ENCODE results near the gene ADGRL1.
"Not testable (repeated sequence)": the region's sequence is repeated elsewhere in the genome, so short reads cannot be mapped to it uniquely, and the experiment has no call there.

GRCh38 chr19:14200147-14200841, 5.7 kb downstream of the ADGRL1 start:
- not testable (repeated sequence) for TF ChIP-seq CTCF (IDR thresholded peaks at IDR 0.05; ENCODE audit: insufficient read depth, low read length); GABPA (IDR thresholded peaks at IDR 0.05; ENCODE audit: low read depth); POLR2AphosphoS5 (IDR thresholded peaks at IDR 0.05; ENCODE audit: low read depth); REST (IDR thresholded peaks at IDR 0.05; ENCODE audit: insufficient replicate concordance, low read depth); SPI1 (IDR thresholded peaks at IDR 0.05; ENCODE audit: borderline replicate concordance, low read depth)

Measured in HL-60 (cell line).